Measurements from ENCODE around the gene UST.

- no peak for TF ChIP-seq POLR2A (IDR thresholded peaks at IDR 0.05)
- no peak for TF ChIP-seq CTCF (IDR thresholded peaks at IDR 0.05)
Measured at GRCh38 chr6:148830614-148831013, 83.8 kb downstream of the UST start.
